Measurements from ENCODE around the gene PLK2. TPM values are rescaled to one million over a fixed set of nuclear protein-coding genes. Genes with fewer than 3 reads are reported as not detected.

The PLK2 gene
- total RNA-seq, 2 experiments from 2014 or later, result 2.2 to 3.3 TPM

DNA sequence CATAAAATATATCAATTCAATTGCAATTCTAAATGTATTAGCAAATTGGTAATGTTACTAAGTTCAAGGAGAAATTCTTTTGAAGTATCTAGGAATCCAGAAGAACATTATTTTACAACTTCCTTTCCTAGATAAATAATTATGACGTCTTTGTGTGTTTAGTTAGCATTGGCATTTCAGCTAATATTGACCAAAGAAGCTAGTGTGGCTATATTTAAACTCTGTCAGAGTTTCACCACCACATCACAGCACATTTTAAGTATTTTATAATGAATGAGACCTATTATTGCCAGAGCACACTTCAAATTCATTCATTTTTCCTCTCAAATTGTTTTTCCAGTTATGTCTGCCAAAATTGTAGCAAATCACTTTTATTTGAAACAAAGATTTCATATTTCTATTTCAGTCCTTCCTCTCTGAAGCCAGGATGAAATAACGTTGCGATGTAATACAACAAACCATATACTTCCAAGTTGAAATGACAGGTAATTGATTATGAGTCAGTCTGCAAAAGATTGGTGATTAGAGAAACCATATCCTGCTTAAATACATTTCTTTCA, 18.9 kb downstream of the PLK2 start:
- no peak overlapping the region for H3K4me3 Mint-ChIP-seq
- DNase-seq, result no peak
- H3K27ac Mint-ChIP-seq, result no peak overlapping the region
- H3K9me3 Mint-ChIP-seq (ENCODE audit: insufficient read depth), result no peaks in the 10 kb centered on the region
- peaks cover 3% of the 10 kb centered on the region for H3K27me3 Mint-ChIP-seq (ENCODE audit: low read depth)
- POLR2A ChIA-PET, result interaction anchor here (0.6 kb wide), 1 partner anchor 347 kb away, joined by 3 read pairs; no protein-coding TSS in a partner anchor
- H3K4me1 Mint-ChIP-seq (ENCODE audit: low read depth), result no peaks in the 10 kb centered on the region
- no peaks in the 10 kb centered on the region for H3K36me3 Mint-ChIP-seq (ENCODE audit: low read depth)
- CTCF ChIA-PET, result no interaction called here
- ATAC-seq, result no peak

DNA sequence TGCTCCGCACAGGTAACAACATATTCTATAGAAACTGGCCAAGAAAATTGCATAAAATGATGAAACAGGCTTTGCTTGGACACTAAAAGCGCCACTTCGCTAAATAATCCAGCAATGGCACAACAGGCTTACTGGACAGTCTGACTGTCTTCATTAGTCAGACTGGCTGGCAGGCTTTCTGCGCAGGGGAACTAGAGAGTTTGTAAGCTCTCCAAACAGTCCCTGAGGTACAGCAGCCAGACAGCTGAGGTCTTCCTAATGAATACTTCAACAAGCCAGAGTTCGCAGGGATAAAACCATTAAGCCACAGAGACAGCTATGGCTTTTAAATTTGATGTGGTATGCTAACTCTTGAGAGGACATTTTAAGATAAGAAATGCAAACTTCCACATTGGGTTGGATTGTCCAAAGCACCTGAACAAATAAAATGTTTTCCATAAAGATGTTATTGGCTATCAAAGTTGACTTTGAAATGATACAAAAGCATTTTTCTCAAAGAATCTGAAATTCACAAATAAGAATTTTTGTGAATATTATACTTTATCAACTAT, 20.7 kb downstream of the PLK2 start:
- CTCF ChIA-PET, result interaction anchor here (0.8 kb wide), 1 partner anchor 47 kb away, joined by 3 read pairs; no protein-coding TSS in a partner anchor
- no peak for ATAC-seq

DNA sequence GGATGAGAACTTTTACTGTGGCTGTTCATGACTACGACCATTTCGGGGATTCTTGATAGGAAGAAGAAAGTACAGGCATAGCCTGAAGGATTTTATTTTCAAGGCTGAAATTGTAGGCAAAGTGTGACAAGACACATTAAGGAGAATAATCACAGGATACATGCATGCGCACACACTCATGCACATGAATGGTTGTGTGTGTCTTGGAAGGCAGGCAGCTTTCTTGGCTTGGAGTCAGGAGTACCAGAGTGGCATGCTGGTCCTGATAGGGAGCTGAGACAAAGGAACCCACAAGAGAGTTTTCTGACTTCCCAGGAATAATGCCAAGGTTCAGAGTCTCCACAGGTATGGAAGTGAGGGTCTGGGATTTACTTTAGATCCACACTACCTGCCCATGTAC, 22.2 kb downstream of the PLK2 start:
- no peaks in the 10 kb centered on the region for H3K36me3 Mint-ChIP-seq (ENCODE audit: low read depth)
- DNase-seq (no peak), ATAC-seq (no peak)
- H3K9me3 Mint-ChIP-seq (ENCODE audit: insufficient read depth), result no peaks in the 10 kb centered on the region
- ChIA-PET CTCF (no interaction called here), POLR2A (no interaction called here)
- no peak overlapping the region for H3K4me3 Mint-ChIP-seq
- H3K4me1 Mint-ChIP-seq (ENCODE audit: low read depth), result no peaks in the 10 kb centered on the region
- H3K27me3 Mint-ChIP-seq (ENCODE audit: low read depth), result no peaks in the 10 kb centered on the region
- no peak overlapping the region for H3K27ac Mint-ChIP-seq

More for the DNA sequence above, 20.7 kb downstream of the PLK2 start:
- Mint-ChIP-seq H3K4me1 (ENCODE audit: low read depth) (no peaks in the 10 kb centered on the region), H3K4me3 (no peak overlapping the region), H3K27ac (no peak overlapping the region), H3K27me3 (ENCODE audit: low read depth) (peaks cover 3% of the 10 kb centered on the region), H3K36me3 (ENCODE audit: low read depth) (no peaks in the 10 kb centered on the region), H3K9me3 (ENCODE audit: insufficient read depth) (no peaks in the 10 kb centered on the region)
- POLR2A ChIA-PET, result no interaction called here
- no peak for DNase-seq

DNA sequence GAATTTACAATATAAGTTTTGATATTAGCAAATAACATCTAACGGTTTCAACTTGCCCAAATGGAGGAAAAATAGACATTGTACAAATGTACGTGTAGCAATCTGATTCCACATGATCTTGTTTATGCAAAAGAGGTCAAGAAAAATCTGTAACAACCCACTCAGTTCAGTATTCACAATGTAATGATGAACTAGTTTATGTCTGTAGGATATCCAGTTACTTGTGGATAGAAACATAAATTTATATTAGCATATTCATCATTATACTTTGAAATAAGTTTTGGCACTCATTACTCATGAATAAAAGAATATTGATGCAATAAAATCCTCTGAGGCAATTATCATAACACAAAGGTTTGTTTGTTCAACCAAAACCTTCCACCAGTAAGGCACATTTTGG, 28.1 kb downstream of the PLK2 start:
- CTCF ChIA-PET, result no interaction called here
- Mint-ChIP-seq H3K4me3 (no peak overlapping the region), H3K27ac (no peak overlapping the region), H3K36me3 (ENCODE audit: low read depth) (no peaks in the 10 kb centered on the region), H3K9me3 (ENCODE audit: insufficient read depth) (no peaks in the 10 kb centered on the region), H3K4me1 (ENCODE audit: low read depth) (no peaks in the 10 kb centered on the region), H3K27me3 (ENCODE audit: low read depth) (no peaks in the 10 kb centered on the region)
- ATAC-seq, result no peak
- POLR2A ChIA-PET, result no interaction called here
- DNase-seq, result no peak

DNA sequence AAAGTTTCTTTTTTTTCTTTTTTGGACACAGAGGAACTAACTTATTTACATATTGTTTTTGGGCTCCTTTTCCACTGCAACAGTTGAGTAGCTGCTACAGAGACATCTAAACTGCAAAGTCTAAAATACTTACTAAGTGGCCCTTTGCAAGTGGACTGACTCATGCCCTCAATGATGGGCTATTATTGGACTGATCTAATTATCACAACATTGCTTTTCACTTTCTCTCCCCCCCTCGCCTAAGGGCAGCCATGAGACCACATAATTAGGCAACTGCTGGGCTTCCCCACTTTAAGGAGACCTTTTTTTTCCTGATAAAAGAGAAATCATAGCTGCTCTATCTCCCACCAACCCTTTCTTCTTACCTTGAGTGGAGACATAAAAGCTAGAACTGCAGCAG, 47.0 kb downstream of the PLK2 start:
- no peaks in the 10 kb centered on the region for H3K36me3 Mint-ChIP-seq (ENCODE audit: low read depth)
- no peaks in the 10 kb centered on the region for H3K4me1 Mint-ChIP-seq (ENCODE audit: low read depth)
- no peak for DNase-seq
- no peak for ATAC-seq
- ChIA-PET CTCF (no interaction called here), POLR2A (no interaction called here)
- H3K27me3 Mint-ChIP-seq (ENCODE audit: low read depth), result peaks cover 6% of the 10 kb centered on the region
- H3K27ac Mint-ChIP-seq, result no peak overlapping the region
- H3K9me3 Mint-ChIP-seq (ENCODE audit: insufficient read depth), result no peaks in the 10 kb centered on the region
- H3K4me3 Mint-ChIP-seq, result no peak overlapping the region

DNA sequence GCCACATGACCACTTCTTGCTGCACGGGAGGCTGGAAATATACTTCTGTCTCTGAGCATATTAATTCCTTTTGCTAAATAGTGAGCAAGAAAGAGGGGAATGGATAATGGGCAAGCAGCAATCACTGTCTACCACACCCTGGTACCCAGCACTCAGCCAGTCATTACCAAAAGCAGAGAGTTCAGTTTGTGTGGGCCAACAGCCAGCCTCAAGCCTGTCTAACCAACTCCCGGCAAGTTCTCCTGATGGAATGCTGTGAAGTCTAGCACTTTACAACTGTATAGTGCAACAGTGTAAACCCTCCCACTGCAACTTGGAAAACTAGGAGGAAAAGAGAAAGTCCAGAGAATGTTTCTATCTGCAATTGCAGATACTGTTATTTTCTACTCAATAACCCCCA, 47.8 kb downstream of the PLK2 start:
- Mint-ChIP-seq H3K9me3 (ENCODE audit: insufficient read depth) (no peaks in the 10 kb centered on the region), H3K36me3 (ENCODE audit: low read depth) (no peaks in the 10 kb centered on the region), H3K4me3 (no peak overlapping the region), H3K27me3 (ENCODE audit: low read depth) (peaks cover 6% of the 10 kb centered on the region), H3K27ac (no peak overlapping the region), H3K4me1 (ENCODE audit: low read depth) (no peaks in the 10 kb centered on the region)
- ATAC-seq, result no peak
- ChIA-PET POLR2A (no interaction called here), CTCF (no interaction called here)
- DNase-seq, result no peak

DNA sequence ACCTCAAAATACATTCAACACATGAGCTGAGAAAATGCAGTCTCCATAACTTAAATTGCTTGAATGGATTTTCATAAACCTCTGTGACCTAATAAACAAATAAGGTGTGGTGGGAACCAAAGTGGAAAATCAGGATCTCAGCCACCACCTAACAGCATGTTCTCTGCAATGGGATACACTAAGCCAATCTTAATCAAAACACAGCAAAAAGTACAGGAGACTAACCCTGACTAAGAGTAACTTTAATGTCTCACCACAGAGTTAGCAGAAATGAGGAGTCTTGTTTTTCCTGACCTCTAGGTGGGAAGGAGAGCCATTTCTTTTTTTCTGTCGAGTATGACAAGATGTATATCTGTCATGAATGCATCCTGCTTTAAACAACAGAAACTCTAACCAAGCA, 48.5 kb downstream of the PLK2 start:
- H3K27me3 Mint-ChIP-seq (ENCODE audit: low read depth), result peaks cover 6% of the 10 kb centered on the region
- ATAC-seq (no peak), DNase-seq (no peak)
- no peak overlapping the region for H3K27ac Mint-ChIP-seq
- no peaks in the 10 kb centered on the region for H3K9me3 Mint-ChIP-seq (ENCODE audit: insufficient read depth)
- no peaks in the 10 kb centered on the region for H3K36me3 Mint-ChIP-seq (ENCODE audit: low read depth)
- H3K4me1 Mint-ChIP-seq (ENCODE audit: low read depth), result no peaks in the 10 kb centered on the region
- ChIA-PET CTCF (no interaction called here), POLR2A (no interaction called here)
- no peak overlapping the region for H3K4me3 Mint-ChIP-seq

DNA sequence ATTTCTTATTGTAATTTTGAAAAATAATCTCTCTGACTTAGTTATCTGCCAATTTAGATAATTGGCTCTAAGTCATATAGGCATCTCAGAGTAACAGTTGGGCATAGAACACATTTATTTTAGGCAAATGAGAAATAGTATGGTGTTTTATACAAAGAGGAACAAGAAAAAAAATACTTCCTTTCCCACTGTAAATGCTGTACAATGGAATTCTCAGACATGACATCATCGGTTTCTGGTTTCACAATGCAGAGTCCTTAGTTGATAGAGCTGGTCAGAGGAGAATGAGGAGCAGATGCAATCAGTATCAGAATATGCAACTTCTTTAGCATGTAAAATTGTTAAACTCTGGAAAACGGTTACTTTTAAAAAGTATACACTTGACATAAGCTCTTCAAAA, 49.4 kb downstream of the PLK2 start:
- Mint-ChIP-seq H3K9me3 (ENCODE audit: insufficient read depth) (no peaks in the 10 kb centered on the region), H3K27me3 (ENCODE audit: low read depth) (peaks cover 2% of the 10 kb centered on the region), H3K27ac (no peak overlapping the region), H3K36me3 (ENCODE audit: low read depth) (no peaks in the 10 kb centered on the region), H3K4me3 (no peak overlapping the region), H3K4me1 (ENCODE audit: low read depth) (no peaks in the 10 kb centered on the region)
- ATAC-seq, result no peak
- ChIA-PET POLR2A (no interaction called here), CTCF (interaction anchor here (0.6 kb wide), 1 partner anchor 1112 kb away, joined by 3 read pairs; no protein-coding TSS in a partner anchor)
- no peak for DNase-seq

DNA sequence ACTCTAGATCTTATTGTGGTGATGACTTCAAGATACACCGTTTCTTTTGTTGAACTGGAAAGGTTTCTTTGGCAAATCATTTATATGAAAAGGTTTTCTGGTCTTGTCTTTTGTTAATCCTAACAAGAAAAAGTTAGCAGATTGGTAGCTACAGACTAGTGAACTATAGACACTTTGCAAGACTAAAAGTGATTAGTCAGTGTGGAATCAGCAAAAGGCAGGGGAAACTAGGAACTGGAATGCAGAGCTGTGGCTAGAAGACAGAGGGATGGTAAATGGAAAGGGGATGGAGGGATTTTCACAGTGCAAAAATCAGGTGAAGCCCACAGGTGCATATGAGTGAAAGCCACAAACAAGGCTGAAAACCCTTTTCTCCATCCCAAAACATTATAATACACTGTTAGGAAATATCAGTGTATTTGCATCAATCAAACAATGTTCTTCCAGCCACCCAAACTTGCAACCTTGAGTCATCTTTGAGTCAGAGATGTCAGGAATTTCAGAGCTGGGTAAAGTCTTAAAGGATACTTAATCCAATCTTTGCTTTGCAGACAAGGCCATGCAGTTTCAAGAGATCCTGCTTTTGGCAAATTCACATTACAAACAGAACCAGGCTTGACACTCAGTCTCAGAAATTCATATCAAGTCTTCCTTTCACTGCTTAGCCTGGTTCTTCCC, 52.7 kb downstream of the PLK2 start:
- Mint-ChIP-seq H3K27ac (no peak overlapping the region), H3K9me3 (ENCODE audit: insufficient read depth) (no peaks in the 10 kb centered on the region), H3K36me3 (ENCODE audit: low read depth) (no peaks in the 10 kb centered on the region), H3K27me3 (ENCODE audit: low read depth) (peaks cover 4% of the 10 kb centered on the region), H3K4me3 (no peak overlapping the region), H3K4me1 (ENCODE audit: low read depth) (no peaks in the 10 kb centered on the region)
- POLR2A ChIA-PET, result no interaction called here
- ATAC-seq, result no peak
- CTCF ChIA-PET, result no interaction called here
- no peak for DNase-seq

DNA sequence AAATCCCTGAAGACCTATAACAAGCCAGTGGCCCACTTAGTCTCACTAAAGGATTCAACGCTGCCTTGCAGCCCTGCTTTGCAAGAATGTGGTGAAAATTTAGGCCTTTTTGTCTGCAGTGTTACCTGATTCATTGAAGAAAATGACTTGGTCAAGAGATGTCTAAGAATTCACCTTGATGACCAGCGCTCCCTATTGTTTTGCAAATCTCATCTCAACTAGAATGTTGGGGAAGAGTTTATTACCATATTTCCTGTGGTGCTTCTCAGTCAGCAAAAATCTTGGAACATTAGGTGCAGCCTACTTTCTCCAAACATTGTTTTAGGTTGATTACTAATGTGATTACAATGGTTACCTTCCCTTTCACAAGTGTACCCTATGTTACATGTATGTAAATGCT, 53.5 kb downstream of the PLK2 start:
- Mint-ChIP-seq H3K4me3 (no peak overlapping the region), H3K27ac (no peak overlapping the region), H3K4me1 (ENCODE audit: low read depth) (no peaks in the 10 kb centered on the region), H3K9me3 (ENCODE audit: insufficient read depth) (no peaks in the 10 kb centered on the region), H3K27me3 (ENCODE audit: low read depth) (peaks cover 4% of the 10 kb centered on the region), H3K36me3 (ENCODE audit: low read depth) (no peaks in the 10 kb centered on the region)
- no peak for ATAC-seq
- no peak for DNase-seq
- CTCF ChIA-PET, result no interaction called here
- POLR2A ChIA-PET, result no interaction called here

DNA sequence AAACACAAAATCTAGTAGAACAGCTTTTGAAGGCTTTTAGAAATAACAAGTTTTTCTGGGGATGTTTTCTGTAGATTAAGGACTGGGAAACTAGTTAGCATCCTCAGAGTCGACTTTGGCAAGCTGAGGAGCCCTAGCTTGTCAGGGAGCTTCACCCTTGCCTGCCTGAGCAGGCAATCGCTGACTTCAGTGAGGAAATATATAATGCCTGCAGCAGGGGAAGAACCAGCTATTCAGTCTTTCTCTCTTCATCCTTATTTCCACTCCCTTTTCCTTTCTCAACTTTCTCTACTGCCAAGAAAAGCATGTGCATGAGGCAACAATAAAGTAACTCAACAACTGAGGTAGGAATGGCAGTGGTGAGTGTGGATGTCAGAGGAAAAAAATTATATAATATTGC, 54.7 kb downstream of the PLK2 start:
- POLR2A ChIA-PET, result no interaction called here
- Mint-ChIP-seq H3K4me1 (ENCODE audit: low read depth) (no peaks in the 10 kb centered on the region), H3K27me3 (ENCODE audit: low read depth) (peaks cover 4% of the 10 kb centered on the region), H3K27ac (no peak overlapping the region), H3K36me3 (ENCODE audit: low read depth) (no peaks in the 10 kb centered on the region), H3K4me3 (no peak overlapping the region), H3K9me3 (ENCODE audit: insufficient read depth) (no peaks in the 10 kb centered on the region)
- ATAC-seq (no peak), DNase-seq (no peak)
- CTCF ChIA-PET, result no interaction called here

DNA sequence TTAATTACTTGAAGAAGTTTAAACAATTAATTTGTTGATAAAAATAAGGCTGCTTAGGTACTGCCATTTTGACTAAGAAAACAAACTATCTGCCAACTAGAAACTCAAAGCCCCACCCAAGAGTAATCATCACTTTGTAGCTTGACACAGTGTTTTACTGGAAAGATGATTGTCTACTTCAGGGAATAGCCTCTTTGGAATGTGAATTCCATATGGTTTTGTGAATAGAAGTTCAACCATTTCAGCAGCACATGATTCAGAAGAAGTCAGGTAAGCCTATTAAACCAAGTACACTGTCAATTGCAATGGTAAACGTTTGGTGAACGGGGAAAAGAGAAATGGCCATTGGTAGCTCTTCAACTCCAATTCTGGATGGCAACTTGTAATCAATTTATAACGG, 55.2 kb downstream of the PLK2 start:
- H3K27ac Mint-ChIP-seq, result no peak overlapping the region
- H3K4me3 Mint-ChIP-seq, result no peak overlapping the region
- H3K9me3 Mint-ChIP-seq (ENCODE audit: insufficient read depth), result no peaks in the 10 kb centered on the region
- H3K27me3 Mint-ChIP-seq (ENCODE audit: low read depth), result peaks cover 4% of the 10 kb centered on the region
- ATAC-seq (no peak), DNase-seq (no peak)
- ChIA-PET CTCF (no interaction called here), POLR2A (no interaction called here)
- H3K36me3 Mint-ChIP-seq (ENCODE audit: low read depth), result no peaks in the 10 kb centered on the region
- H3K4me1 Mint-ChIP-seq (ENCODE audit: low read depth), result no peaks in the 10 kb centered on the region
